ENCODE results near the gene LYPD4.
"Not testable (repeated sequence)": the region's sequence is repeated elsewhere in the genome, so short reads cannot be mapped to it uniquely, and the experiment has no call there.

Gene LYPD4

DNA sequence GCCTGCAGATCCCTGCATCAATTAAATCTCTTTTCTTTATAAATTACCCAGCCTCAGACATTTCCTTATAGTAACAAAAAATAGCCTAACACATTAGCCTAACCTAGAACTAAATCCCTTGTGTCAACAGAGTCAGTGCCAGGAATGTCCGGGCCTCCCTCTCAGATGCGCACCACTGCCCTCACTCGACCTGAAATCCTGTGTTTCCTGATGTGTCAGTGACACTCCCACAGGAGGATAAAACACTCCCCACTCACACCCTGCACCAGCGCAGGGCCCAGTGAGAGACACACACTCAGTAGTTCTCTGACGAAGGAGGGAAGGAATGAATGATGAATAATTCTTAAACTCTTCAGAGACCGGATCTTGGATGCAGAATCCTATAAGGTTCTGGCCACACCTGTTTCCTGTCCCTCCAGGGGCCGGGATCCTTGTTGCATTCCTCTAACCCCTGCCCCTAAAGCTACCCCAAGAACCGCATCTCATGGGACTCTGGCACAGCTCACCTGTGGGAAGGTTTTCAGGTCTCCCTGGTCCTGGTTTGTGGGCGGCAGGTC, 45.0 kb downstream of the LYPD4 start:
- no peak for DNase-seq (ENCODE audit: low spot score)

DNA sequence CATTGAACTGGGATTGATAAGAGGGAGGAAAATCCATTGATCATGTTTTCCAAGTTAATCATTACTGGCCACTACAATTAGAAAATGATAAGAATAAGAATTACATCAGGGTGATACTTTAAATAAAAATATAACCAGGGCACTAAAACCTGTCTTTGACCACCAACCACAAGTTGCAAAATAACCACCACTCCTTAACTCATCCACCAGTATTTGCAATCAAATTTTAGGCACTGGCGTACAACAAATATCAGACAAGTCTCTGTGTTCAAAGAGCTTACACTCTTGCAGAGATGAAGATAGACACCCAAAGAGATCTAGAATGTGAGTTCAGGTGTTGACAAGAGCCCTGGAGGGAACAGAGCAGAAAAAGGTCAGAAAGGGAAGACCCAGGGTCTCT, 47.6 kb downstream of the LYPD4 start:
- no peak for DNase-seq (ENCODE audit: low spot score)

DNA sequence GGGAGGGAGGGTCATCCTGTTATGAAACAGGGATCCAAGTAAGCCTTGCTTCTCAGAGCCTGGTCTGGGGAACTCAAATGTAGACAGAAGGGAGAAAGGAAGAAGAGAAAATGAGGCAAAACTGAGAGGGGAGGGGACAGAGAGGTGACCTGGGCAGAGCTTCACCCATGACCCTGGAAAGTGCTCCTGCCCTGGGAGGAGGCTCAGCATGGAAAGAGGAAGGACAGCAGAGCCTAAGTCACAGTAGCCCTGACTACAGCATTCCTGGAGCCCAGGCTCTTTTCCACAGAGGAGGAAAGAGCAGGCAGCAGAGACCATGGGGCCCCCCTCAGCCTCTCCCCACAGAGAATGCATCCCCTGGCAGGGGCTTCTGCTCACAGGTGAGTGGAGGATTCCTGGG, 48.1 kb downstream of the LYPD4 start, which contains the start of gene CEACAM3:
Gene CEACAM3, plus strand, starts transcription at position 226 of the 400 bp plus-strand sequence. Its CDS starts 91 bp downstream, at position 317.
- DNase-seq (ENCODE audit: low spot score) = no peak

DNA sequence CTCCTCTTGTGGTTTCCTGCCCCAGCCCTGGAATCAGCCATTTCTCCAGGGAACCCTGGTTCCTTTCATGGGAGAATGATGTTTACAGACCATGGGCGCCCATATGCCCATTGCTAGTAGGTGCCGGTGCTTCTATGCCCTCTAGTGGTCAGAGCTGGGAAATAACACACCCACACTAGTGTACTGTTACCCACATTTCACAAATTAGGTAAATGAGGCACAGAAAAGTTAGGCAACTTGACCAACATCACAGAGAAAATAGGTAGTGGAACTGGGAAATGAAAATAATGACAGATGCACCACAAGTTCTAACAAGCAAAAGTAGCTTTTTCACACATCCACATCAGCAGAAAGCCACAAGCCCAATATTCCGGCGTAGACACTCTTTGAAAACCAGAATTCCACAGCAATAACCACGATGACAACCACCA, 49.4 kb downstream of the LYPD4 start:
- DNase-seq (ENCODE audit: low spot score) = no peak

DNA sequence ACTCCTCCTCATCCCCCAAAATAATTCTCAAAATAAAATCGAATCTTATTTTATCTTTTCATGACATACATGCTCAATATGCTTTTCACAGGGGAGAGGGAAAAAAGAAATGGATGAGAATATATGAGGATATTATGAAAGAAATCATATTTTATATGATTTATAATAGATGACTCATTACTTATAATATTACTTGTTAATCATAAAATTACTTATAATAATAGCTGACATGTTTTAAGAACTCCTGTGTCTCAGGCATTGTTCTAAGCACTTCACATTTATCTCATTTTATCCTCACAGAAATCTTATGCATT, 51.1 kb downstream of the LYPD4 start:
- no peak for DNase-seq (ENCODE audit: low spot score)

DNA sequence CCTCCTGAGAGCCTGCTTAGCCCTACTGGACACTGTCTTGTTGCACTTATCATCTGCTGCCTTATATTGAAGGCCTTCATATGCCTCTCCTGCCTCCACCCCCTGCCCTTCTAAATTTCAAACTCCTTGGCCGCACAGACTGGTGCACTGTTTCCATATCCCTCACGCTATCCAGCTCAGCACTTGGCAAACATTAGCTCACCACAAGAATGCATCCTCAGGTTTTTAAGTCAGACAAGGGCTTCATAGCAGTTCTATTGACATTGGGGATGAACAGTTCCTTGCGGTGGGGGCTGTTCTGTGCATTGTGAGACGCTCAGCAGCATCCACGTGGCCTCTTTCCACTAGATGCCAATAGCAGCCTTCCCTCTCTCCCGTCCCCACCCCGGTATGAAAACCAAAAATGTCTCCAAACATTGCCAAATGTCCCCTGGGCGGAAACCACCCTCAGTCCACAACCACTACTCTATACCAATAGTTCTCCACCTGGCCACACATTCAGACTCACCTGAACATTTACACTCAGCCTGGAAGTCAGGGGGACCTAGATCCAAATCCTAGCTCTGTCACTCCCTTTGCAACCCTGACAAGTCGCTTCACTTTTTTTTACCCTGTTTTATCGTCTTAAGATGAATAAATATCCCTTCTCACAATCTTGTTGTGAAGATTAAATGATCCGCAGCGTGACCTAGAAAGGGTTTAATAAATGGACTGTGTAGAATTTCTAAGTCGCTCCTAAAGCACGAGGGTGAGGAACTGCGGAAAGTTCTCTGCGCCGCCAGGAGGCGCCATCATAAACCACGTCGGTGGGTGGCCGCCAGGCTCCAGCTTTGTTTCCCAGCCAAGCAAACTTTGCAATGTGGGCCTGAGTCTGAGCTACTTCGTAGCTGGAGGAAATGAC, 51.7 kb downstream of the LYPD4 start:
- no peak for DNase-seq (ENCODE audit: low spot score)

DNA sequence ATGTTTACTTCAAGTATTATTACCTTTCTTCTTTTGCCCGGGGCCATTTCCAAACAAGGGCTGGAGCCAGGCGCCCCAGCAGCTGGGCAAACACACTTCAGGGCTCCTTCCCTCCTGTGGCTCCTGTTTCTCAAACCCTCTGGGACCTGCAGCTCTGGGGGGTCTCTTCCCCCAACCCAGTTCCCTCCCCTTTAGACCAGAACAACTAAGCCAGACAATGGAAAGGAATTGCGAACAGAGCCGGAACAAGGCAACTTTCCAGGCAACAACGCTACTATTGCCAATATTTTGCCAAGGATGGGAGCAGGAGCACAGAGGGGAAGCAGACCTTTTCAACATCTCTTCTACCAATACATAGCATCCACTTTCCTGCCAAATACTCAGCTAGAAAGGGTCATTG, 55.4 kb downstream of the LYPD4 start:
- not testable (repeated sequence) for DNase-seq (ENCODE audit: low spot score)

DNA sequence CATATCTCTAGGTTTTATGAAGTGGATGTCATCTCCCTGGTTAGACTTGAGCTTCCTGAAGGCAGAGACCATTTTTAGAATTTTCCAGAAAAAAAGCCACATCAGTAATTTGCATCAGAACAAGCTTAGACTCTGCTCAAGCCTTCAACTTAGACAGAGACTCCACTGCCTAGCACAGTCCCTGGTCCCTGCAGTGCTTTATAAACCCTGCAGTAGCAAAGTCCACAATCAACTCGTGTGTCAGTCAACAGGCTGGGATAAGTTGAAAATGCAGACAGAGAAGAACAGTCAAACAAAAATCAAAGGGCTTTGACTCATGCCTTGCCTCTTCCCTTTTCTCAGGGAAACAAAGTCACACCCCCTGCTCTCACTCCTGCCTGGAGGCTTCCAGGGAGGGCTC, 56.0 kb downstream of the LYPD4 start:
- DNase-seq (ENCODE audit: low spot score) = not testable (repeated sequence)
